ENCODE results near the gene SERPINI2.
A peak's percentile ranks its signal among the peaks of the same experiment; 100 is the strongest.

Gene SERPINI2

GRCh38 chr3:167473863-167474262 lies at the start of gene SERPINI2:
SERPINI2 (minus strand) TSS chr3:167474042; CDS start chr3:167471834, 2,208 bp downstream.
- Histone ChIP-seq H3K4me3 (no peak within 1 kb of the TSS), H3K36me3 (replicated peaks) (no peaks in the 10 kb centered on the region), H3K9me3 (no peaks in the 10 kb centered on the region), H3K27me3 (ENCODE audit: low read depth) (peaks cover 8% of the 10 kb centered on the region), H3K4me1 (no peaks in the 10 kb centered on the region)
- no peak for DNase-seq (ENCODE audit: low spot score in 2 of 2)
- in situ Hi-C loops (cut with MboI; ENCODE audit: low sequenced_read_pairs), result no loop called here

- no peak for DNase-seq (ENCODE audit: low spot score in 2 of 2)
- H3K36me3 ChIP-seq (replicated peaks), result no peaks in the 10 kb centered on the region
- no peaks in the 10 kb centered on the region for H3K4me1 ChIP-seq
- no peaks in the 10 kb centered on the region for H3K27me3 ChIP-seq (ENCODE audit: low read depth)
- H3K4me3 ChIP-seq, result no peak overlapping the region
- in situ Hi-C loops (cut with MboI; ENCODE audit: low sequenced_read_pairs), result no loop called here
- no peaks in the 10 kb centered on the region for H3K9me3 ChIP-seq
Measured at GRCh38 chr3:167521006-167521355, 47.1 kb upstream of the SERPINI2 start.

GRCh38 chr3:167520266-167521005 lies 46.6 kb upstream of the SERPINI2 start:
- no peaks in the 10 kb centered on the region for H3K9me3 ChIP-seq
- H3K4me1 ChIP-seq, result no peaks in the 10 kb centered on the region
- no peak overlapping the region for H3K4me3 ChIP-seq
- in situ Hi-C loops (cut with MboI; ENCODE audit: low sequenced_read_pairs), result no loop called here
- DNase-seq (ENCODE audit: low spot score in 2 of 2), result no peak
- H3K27me3 ChIP-seq (ENCODE audit: low read depth), result no peaks in the 10 kb centered on the region
- H3K36me3 ChIP-seq (replicated peaks), result no peaks in the 10 kb centered on the region

GRCh38 chr3:167507954-167508353 lies 34.1 kb upstream of the SERPINI2 start:
- in situ Hi-C loops (cut with MboI; ENCODE audit: low sequenced_read_pairs), result no loop called here
- H3K9me3 ChIP-seq, result no peaks in the 10 kb centered on the region
- no peak for DNase-seq (ENCODE audit: low spot score in 2 of 2)
- H3K36me3 ChIP-seq (replicated peaks), result no peaks in the 10 kb centered on the region
- H3K4me3 ChIP-seq, result no peak overlapping the region
- no peaks in the 10 kb centered on the region for H3K27me3 ChIP-seq (ENCODE audit: low read depth)
- no peaks in the 10 kb centered on the region for H3K4me1 ChIP-seq

GRCh38 chr3:167502401-167502800 lies 28.6 kb upstream of the SERPINI2 start:
- in situ Hi-C loops (cut with MboI; ENCODE audit: low sequenced_read_pairs), result no loop called here
- Histone ChIP-seq H3K4me1 (no peaks in the 10 kb centered on the region), H3K27me3 (ENCODE audit: low read depth) (no peaks in the 10 kb centered on the region), H3K9me3 (no peaks in the 10 kb centered on the region), H3K36me3 (replicated peaks) (no peaks in the 10 kb centered on the region), H3K4me3 (no peak overlapping the region)
- no peak for DNase-seq (ENCODE audit: low spot score in 2 of 2)

GRCh38 chr3:167501941-167502340 lies 28.1 kb upstream of the SERPINI2 start:
- no peak overlapping the region for H3K4me3 ChIP-seq
- H3K9me3 ChIP-seq, result no peaks in the 10 kb centered on the region
- H3K36me3 ChIP-seq (replicated peaks), result no peaks in the 10 kb centered on the region
- in situ Hi-C loops (cut with MboI; ENCODE audit: low sequenced_read_pairs), result no loop called here
- H3K4me1 ChIP-seq, result no peaks in the 10 kb centered on the region
- no peak for DNase-seq (ENCODE audit: low spot score in 2 of 2)
- H3K27me3 ChIP-seq (ENCODE audit: low read depth), result no peaks in the 10 kb centered on the region

- Histone ChIP-seq H3K4me3 (no peak overlapping the region), H3K4me1 (no peaks in the 10 kb centered on the region), H3K36me3 (replicated peaks) (no peaks in the 10 kb centered on the region), H3K27me3 (ENCODE audit: low read depth) (peaks cover 5% of the 10 kb centered on the region; the same call in 1 of the 2 replicates), H3K9me3 (no peaks in the 10 kb centered on the region)
- in situ Hi-C loops (cut with MboI; ENCODE audit: low sequenced_read_pairs), result no loop called here
- DNase-seq (ENCODE audit: low spot score in 2 of 2), result no peak
Measured at GRCh38 chr3:167497903-167498302, 24.1 kb upstream of the SERPINI2 start.

- Histone ChIP-seq H3K9me3 (no peaks in the 10 kb centered on the region), H3K4me3 (no peak overlapping the region), H3K36me3 (replicated peaks) (no peaks in the 10 kb centered on the region), H3K4me1 (no peaks in the 10 kb centered on the region), H3K27me3 (ENCODE audit: low read depth) (peaks cover 5% of the 10 kb centered on the region; the same call in 1 of the 2 replicates)
- in situ Hi-C loops (cut with MboI; ENCODE audit: low sequenced_read_pairs), result no loop called here
- peak in 1 of 2 experiments; percentile 41 for DNase-seq (ENCODE audit: low spot score in 2 of 2)
Measured at GRCh38 chr3:167493244-167493643, 19.4 kb upstream of the SERPINI2 start.

- in situ Hi-C loops (cut with MboI; ENCODE audit: low sequenced_read_pairs), result no loop called here
- peaks cover 5% of the 10 kb centered on the region; the same call in 1 of the 2 replicates for H3K27me3 ChIP-seq (ENCODE audit: low read depth)
- H3K4me1 ChIP-seq, result no peaks in the 10 kb centered on the region
- DNase-seq (ENCODE audit: low spot score in 2 of 2), result no peak
- no peaks in the 10 kb centered on the region for H3K36me3 ChIP-seq (replicated peaks)
- H3K9me3 ChIP-seq, result no peaks in the 10 kb centered on the region
- no peak overlapping the region for H3K4me3 ChIP-seq
Measured at GRCh38 chr3:167491621-167492020, 17.8 kb upstream of the SERPINI2 start.

GRCh38 chr3:167489571-167489970 lies 15.7 kb upstream of the SERPINI2 start:
- Histone ChIP-seq H3K9me3 (no peaks in the 10 kb centered on the region), H3K27me3 (ENCODE audit: low read depth) (no peaks in the 10 kb centered on the region; the same call in 1 of the 2 replicates), H3K4me3 (no peak overlapping the region), H3K36me3 (replicated peaks) (no peaks in the 10 kb centered on the region), H3K4me1 (no peaks in the 10 kb centered on the region)
- no peak for DNase-seq (ENCODE audit: low spot score in 2 of 2)
- in situ Hi-C loops (cut with MboI; ENCODE audit: low sequenced_read_pairs), result no loop called here

- H3K36me3 ChIP-seq (replicated peaks), result no peaks in the 10 kb centered on the region
- H3K4me1 ChIP-seq, result no peaks in the 10 kb centered on the region
- no peaks in the 10 kb centered on the region for H3K27me3 ChIP-seq (ENCODE audit: low read depth)
- H3K4me3 ChIP-seq, result no peak overlapping the region
- DNase-seq (ENCODE audit: low spot score in 2 of 2), result no peak
- H3K9me3 ChIP-seq, result no peaks in the 10 kb centered on the region
- in situ Hi-C loops (cut with MboI; ENCODE audit: low sequenced_read_pairs), result no loop called here
Measured at GRCh38 chr3:167487556-167487955, 13.7 kb upstream of the SERPINI2 start.

- no peaks in the 10 kb centered on the region for H3K9me3 ChIP-seq
- H3K36me3 ChIP-seq (replicated peaks), result no peaks in the 10 kb centered on the region
- H3K4me1 ChIP-seq, result no peaks in the 10 kb centered on the region
- no peaks in the 10 kb centered on the region for H3K27me3 ChIP-seq (ENCODE audit: low read depth)
- in situ Hi-C loops (cut with MboI; ENCODE audit: low sequenced_read_pairs), result no loop called here
- DNase-seq (ENCODE audit: low spot score in 2 of 2), result no peak
- H3K4me3 ChIP-seq, result no peak overlapping the region
Measured at GRCh38 chr3:167484551-167484950, 10.7 kb upstream of the SERPINI2 start.

- Histone ChIP-seq H3K9me3 (no peaks in the 10 kb centered on the region), H3K4me1 (no peaks in the 10 kb centered on the region), H3K36me3 (replicated peaks) (no peaks in the 10 kb centered on the region), H3K27me3 (ENCODE audit: low read depth) (no peaks in the 10 kb centered on the region), H3K4me3 (no peak overlapping the region)
- in situ Hi-C loops (cut with MboI; ENCODE audit: low sequenced_read_pairs), result no loop called here
- DNase-seq (ENCODE audit: low spot score in 2 of 2), result no peak
Measured at GRCh38 chr3:167483708-167484475, 10.1 kb upstream of the SERPINI2 start.

GRCh38 chr3:167481164-167481563 lies 7.3 kb upstream of the SERPINI2 start:
- Histone ChIP-seq H3K27me3 (ENCODE audit: low read depth) (peaks cover 4% of the 10 kb centered on the region; the same call in 1 of the 2 replicates), H3K36me3 (replicated peaks) (no peaks in the 10 kb centered on the region), H3K4me3 (no peak overlapping the region), H3K4me1 (no peaks in the 10 kb centered on the region), H3K9me3 (no peaks in the 10 kb centered on the region)
- no peak for DNase-seq (ENCODE audit: low spot score in 2 of 2)
- in situ Hi-C loops (cut with MboI; ENCODE audit: low sequenced_read_pairs), result no loop called here
